Left lobe of liver (tissue), 2 donors: Measurements from ENCODE around the gene IL1R1. TPM values are rescaled to one million over a fixed set of nuclear protein-coding genes. Genes with fewer than 3 reads are reported as not detected.
"Not testable (repeated sequence)": the region's sequence is repeated elsewhere in the genome, so short reads cannot be mapped to it uniquely, and the experiment has no call there.

Experiments
- ATAC-seq: fragments of 200-7000 bp; cut with Tn5 transposase; one replicate; pipeline ENCODE4 v1.9.1; 2020; ENCODE audit warnings: mild to moderate bottlenecking, moderate library complexity
- DNase-seq: peaks from one replicate; pipeline ENCODE4 v3.0.0-alpha.2; 2020; ENCODE audit warnings: low spot score
- total RNA-seq: library from RNA; stranded (reverse); gene quantifications from one replicate; pipeline ENCODE4 v1.2.1, GENCODE V29; 2021
- donor health status: DM: no; HTN: no; CAD: no; lungs with moderate emphysema.
- donor health status: DM: no; HTN: yes; CAD: no.

IL1R1 gene
- total RNA-seq, 1 donor from 2014 or later, result 39.0 TPM

- peak; percentile 76 for DNase-seq
- peak; percentile 60 for ATAC-seq
These were observed 31.8 kb upstream of the IL1R1 start for GRCh38 chr2:102110596-102111334.

GRCh38 chr2:102111823-102112222 lies 30.7 kb upstream of the IL1R1 start:
- DNase-seq, result no peak
- no peak for ATAC-seq

- ATAC-seq, result no peak
- DNase-seq, result no peak
These were observed 30.3 kb upstream of the IL1R1 start for GRCh38 chr2:102112271-102112670.

- DNase-seq (no peak), ATAC-seq (no peak)
These were observed 29.6 kb upstream of the IL1R1 start for GRCh38 chr2:102112692-102113665.

- no peak for DNase-seq
- no peak for ATAC-seq
These were observed 28.2 kb upstream of the IL1R1 start for GRCh38 chr2:102114290-102114721.

- peak; percentile 45 for ATAC-seq
- DNase-seq, result no peak
These were observed 27.6 kb upstream of the IL1R1 start for GRCh38 chr2:102114851-102115497.

GRCh38 chr2:102116630-102117471 lies 25.7 kb upstream of the IL1R1 start:
- DNase-seq (no peak), ATAC-seq (no peak)

GRCh38 chr2:102117472-102117858 lies 25.1 kb upstream of the IL1R1 start:
- no peak for DNase-seq
- no peak for ATAC-seq

GRCh38 chr2:102119255-102119654 lies 23.3 kb upstream of the IL1R1 start:
- DNase-seq (no peak), ATAC-seq (peak; percentile 35)

GRCh38 chr2:102120261-102120660 lies 22.3 kb upstream of the IL1R1 start:
- ATAC-seq, result peak; percentile 17

GRCh38 chr2:102120701-102121159 lies 21.8 kb upstream of the IL1R1 start:
- DNase-seq, result no peak
- peak; percentile 81 for ATAC-seq

More at GRCh38 chr2:102120261-102120660, 22.3 kb upstream of the IL1R1 start:
- no peak for DNase-seq

- ATAC-seq, result no peak
- no peak for DNase-seq
These were observed 20.4 kb upstream of the IL1R1 start for GRCh38 chr2:102122115-102122514.

- no peak for DNase-seq
- ATAC-seq, result no peak
These were observed 19.6 kb upstream of the IL1R1 start for GRCh38 chr2:102122909-102123308.

GRCh38 chr2:102124421-102124820 lies 18.1 kb upstream of the IL1R1 start:
- not testable (repeated sequence) for DNase-seq, ATAC-seq

GRCh38 chr2:102126169-102126568 lies 16.4 kb upstream of the IL1R1 start:
- ATAC-seq, result no peak
- DNase-seq, result no peak

- DNase-seq, result no peak
- no peak for ATAC-seq
These were observed 15.9 kb upstream of the IL1R1 start for GRCh38 chr2:102126660-102127059.

GRCh38 chr2:102129082-102129481 lies 13.5 kb upstream of the IL1R1 start:
- ATAC-seq (no peak), DNase-seq (no peak)

- ATAC-seq, result no peak
- no peak for DNase-seq
These were observed 12.4 kb upstream of the IL1R1 start for GRCh38 chr2:102129951-102130646.

GRCh38 chr2:102130647-102130991 lies 11.9 kb upstream of the IL1R1 start:
- DNase-seq (no peak), ATAC-seq (no peak)

GRCh38 chr2:102131564-102131963 lies 11.0 kb upstream of the IL1R1 start:
- no peak for DNase-seq
- no peak for ATAC-seq
